Measurements from ENCODE around the gene TSGA10IP.

TSGA10IP gene

DNA sequence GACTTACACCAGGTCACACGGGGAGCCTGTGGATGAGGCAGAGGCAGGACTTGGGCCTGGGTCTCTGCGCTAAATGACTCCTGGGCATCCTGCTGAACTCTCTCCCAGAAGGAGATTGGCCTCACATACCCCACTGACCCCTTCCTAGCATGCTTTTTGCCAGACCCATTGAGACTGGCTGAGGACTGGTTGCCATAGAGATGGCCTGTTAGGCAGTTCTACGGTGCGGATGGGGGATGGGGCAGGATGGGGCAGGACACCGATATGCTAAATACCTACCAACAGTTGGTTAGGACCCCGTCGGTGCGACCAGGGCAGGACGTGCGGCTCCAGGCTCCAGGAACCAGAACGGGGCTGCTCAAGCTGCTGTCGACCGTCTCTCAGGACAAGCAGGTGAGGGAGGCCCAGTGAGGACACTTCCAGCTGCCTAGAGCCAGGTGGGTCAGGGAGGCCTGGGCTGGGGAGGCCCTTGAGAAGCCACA, at the start of gene TSGA10IP:
Gene TSGA10IP (plus strand): TSS at position 51 of the 482 bp plus-strand sequence. CDS start 196 bp downstream, at position 247.
- DNase-seq (ENCODE audit: low read depth in 2 of 2): no peak

DNA sequence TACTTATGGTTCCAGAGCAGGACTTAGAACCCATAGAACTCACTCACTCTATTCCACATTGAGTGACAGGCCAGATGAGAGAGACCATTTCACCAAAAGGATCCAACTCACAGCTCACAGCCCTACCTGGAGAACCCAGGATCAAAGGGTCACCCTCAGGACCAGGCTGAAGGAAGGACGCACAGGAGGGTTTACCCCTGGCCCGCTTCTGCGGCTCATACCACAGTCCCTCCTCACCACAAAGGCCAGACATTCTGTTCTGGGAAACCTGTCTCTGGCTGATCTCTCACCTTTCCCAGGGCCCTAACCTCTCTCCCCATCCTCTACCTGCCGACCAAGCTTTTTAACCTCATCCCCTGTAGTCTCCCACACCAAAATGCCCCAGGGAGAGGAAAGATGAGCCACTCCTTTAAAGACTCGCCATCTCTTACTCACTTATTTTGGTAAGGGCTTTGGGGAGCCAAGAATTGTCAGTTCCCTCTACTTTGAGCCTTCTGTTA, 49.7 kb upstream of the TSGA10IP start:
- no peak for DNase-seq (ENCODE audit: low read depth in 2 of 2)

DNA sequence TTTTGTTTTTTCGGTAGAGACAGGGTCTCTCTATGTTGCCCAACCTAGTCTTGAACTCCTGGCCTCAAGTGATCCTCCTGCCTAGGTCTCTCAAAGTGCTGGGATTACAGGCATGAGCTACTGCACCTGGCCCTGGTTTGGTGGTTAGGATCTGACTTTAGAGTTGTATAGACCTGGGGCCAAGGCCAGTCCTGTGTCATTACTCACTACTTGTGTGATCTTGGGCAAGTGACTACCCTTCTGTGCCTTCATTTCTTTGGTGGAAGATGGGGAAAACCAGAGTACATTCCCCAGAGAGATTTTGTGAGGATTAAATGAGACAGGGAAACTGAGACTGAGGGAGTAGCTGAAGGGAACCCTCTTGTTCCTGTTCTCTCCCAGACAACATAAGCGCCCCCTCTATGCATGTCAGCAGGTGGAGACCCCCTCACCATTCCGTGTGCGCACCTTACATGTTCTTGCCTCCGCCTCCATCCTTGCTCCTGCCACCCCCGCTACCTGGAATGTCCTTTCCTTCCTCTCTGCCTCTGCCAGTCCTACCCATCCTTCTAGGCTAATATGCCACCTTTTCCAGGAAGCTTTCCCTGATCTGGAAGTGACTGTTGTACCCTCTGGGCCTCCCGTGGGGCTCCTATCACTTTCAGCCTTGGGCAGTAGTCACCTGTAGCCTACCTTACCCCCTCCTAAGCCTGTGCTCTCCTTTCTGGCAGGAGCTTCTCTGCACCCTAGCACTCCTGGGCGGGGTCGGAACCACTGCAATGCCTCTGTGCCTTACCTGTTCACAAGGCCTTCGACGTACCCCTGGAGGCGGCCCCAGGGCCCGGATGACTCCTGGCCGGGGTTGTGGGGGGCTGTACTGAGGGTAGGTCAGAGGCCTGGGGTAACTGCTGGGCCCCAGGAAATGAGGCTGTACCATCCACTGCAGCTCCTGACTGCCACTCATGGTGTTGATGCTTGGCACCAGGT, 49.0 kb upstream of the TSGA10IP start:
- DNase-seq (ENCODE audit: low read depth in 2 of 2): no peak

DNA sequence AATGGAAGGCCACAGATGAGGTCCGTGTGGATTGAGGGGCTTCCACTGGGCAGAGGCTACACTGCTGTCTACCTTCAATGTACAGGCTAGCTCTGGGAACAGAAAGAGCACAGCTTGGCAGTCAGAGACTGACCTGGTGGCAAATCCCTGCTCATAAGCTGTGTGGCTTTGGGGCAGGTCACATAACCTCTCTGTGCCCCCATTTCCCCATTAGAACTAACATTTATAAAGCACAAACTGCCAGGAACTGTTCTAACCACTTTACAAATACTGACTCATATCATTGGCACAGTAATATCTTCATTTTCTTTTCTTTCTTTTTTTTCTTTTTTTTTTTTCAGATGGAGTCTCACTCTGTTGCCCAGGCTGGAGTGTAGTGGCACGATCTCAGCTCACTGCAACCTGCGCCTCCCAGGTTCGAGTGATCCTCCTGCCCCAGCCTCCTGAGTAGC, 48.2 kb upstream of the TSGA10IP start:
- no peak for DNase-seq (ENCODE audit: low read depth in 2 of 2)

DNA sequence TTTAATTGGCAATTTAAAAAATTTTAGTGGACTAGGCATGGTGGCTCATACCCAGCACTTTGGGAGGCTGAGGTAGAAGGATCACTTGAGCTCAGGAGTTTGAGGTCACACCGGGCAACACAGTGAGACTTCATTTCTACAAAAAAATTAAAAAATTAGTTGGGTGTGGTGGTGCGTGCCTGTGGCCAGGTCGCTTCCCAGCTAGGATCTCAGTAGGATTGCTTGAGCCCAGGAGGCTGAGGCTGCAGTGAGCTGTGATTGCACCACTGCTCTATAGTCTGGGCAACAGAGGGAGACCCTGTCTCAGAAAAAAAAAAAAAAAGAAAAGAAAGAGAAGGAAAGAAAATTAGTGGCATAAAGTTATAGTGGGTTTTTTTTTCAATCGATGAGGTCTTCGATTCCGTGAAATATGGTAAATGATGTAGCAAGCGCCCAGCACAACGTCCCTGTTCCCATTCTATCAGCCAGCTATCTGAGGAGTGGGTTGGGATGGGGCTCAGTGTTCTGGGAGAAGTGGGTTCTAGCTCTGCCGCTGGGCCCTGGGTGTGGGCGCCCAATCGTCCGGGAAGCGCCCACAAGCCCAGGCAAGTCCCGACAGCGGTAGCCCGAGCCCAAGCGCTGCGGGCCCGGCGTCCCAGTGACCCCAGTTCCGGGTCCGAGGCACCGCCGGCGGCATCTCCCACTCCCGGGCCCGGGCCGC, 46.5 kb upstream of the TSGA10IP start:
- DNase-seq (ENCODE audit: low read depth in 2 of 2): no peak

DNA sequence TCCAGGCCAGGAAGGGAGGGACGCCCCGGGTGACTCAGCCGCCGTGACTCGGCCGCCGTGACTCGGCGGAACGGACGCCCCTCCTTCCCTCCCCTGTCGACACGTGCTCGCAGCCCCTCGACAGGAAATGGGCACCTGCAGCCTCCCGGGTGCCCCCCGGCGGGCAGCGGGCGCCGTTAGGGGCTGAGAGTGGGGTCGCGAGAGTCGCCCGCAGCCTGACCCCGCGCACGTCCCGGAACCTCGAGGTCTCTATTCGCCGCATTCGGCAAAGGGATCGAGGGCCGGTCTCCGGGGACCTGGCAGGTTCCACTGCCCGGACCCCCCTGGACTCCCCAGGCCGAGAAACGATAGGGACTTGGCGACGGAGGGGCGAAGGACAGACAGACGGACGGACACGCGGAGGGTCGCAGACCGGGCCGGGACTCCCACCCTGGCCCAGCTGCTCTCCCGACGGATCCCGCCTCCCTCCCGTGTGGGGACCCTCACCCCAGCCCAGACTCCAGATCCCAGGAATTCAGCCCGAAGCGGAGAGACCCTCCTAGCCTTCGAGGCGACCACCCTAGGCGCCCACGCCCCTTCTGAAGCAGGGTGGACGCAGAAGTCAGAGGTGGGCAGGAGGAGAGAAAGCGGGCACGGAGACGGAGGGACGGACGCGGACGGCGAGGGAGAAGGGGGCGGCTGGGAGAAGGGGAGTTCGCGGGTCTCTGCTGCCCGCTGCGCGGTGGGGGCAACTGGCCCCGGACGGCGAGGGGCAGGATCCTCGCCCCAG, 45.7 kb upstream of the TSGA10IP start:
- peak; percentile 68 to 79 for DNase-seq (ENCODE audit: low read depth in 2 of 2)

DNA sequence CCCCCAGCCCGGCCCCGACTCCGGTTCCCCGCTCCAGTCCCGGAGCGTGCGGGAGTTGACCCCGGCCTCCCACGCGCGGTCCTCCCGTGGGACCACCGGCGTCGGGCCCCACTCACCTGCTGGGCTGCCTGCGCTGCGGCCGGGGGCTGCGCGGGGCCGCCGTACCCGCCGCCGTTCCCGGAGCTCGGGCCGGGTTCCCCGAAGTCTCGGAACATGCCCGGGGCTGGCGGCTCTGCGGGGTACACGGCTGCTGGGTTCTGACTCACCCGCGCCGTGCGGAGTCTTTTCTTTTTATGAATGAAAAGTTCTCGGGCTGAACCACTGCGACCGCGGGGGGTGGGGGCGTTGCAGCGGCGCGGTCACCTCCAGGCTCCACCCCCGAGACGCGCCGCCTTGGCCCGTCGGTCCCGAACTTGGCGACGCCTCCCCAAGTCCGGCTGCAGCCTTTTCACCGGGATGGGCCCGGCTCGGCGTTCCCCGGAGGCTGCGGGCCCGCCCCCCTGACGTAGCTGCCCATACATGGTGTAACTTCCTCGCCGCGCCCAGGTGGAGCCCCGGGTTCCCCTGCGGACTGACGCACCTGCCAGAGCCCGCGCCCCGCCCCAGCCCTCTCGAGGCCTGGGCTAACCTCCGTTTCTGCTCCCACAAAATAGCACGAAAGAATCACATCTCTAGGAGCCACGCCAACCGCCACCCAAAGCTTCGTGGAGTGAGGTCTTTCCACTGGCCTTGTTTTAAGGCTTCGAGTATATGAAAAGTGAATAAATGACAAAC, 45.0 kb upstream of the TSGA10IP start, which contains the start of gene FOSL1:
Gene FOSL1 (minus strand): TSS at position 264 of the 774 bp plus-strand sequence. CDS start 49 bp downstream, at position 215.
- DNase-seq (ENCODE audit: low read depth in 2 of 2): peak; percentile 90 to 94

DNA sequence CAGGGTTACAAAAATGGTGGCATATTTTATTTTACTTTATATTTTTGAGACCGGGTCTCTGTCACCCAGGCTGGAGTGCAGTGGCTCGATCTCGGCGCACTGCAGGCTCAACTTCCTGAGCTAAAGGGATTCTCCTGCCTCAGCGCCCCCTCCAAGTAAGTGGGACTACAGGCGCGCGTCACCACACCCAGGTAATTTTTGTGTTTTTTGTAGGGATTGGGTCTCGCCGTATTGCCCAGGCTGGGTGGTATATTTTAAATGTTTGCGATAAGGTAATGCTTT, 44.4 kb upstream of the TSGA10IP start:
- DNase-seq (ENCODE audit: low read depth in 2 of 2): no peak

DNA sequence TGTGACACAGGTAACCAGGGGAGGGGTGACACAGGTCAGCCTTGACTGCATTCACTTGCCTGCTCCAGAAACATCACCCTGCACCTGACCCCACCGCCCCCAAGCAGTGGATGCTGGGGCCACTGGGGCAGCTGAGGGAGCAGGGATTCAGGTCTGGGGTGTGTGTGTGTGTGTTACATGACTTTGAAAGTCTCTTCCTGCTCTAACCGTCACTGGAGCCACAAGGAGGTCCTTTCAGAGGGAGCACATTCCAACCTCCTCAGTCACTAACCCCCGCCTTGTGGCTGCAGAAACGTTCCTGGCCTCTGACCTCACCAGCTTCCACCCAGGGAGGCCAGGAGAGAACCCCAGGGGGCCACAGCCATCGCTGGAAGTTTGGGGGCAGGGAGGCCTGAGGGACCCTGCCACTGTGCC, 42.2 kb upstream of the TSGA10IP start:
- no peak for DNase-seq (ENCODE audit: low read depth in 2 of 2)

DNA sequence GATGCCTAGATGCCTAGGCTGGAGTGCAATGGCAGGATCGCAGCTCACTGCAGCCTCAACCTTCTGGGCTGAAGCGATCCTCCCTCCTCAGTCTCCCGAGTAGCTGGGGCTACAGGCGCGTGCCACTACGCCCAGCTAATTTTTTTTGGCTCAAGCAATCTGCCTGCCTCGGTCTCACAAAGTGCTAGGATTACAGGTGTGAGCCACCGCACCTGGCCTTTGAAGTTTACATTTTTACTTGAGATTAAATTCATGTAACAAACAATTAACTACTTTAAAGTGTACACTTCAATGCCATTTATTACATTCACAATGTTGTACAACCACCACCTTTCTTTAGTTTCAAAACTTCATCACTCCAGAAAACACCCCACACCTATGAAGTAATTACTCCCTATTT, 41.6 kb upstream of the TSGA10IP start:
- no peak for DNase-seq (ENCODE audit: low read depth in 2 of 2)

DNA sequence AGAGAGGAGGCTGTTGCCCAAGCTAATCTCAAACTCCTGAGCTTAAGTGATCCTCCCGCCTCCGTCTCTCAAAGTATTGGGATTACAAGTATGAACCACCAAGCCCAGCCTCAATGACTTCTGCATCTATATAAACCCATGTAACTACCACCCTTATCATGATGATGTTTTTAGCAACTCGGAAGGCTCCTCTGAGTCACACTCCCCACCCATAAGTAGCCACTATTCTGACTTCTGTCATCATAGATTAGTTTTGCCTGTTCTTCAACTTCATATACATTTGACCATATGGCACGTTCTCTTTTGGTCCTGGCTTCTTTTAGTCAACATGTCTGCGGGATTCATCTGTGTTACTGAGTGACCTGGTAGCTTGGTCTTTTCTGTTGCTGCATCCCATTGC, 38.7 kb upstream of the TSGA10IP start:
- DNase-seq (ENCODE audit: low read depth in 2 of 2): no peak

DNA sequence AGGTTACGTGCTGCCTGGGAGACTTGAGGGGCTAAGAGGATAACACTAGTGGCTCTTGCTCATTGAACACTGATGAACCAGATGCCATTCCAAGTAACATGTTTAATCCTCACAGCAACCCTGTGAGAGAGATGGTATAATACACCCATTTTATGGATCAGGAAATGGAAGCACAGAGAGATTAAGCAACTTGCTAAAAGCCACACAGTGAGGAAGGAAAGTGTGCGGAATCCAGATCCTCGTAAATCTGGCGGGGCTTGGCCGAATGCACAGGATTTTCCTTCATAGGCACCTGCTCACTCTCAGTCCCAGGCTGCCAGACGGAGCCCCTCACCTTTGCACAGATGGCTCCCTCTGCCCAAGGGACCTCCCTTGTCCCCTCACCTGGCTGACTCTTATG, 37.4 kb upstream of the TSGA10IP start:
- DNase-seq (ENCODE audit: low read depth in 2 of 2): no peak

DNA sequence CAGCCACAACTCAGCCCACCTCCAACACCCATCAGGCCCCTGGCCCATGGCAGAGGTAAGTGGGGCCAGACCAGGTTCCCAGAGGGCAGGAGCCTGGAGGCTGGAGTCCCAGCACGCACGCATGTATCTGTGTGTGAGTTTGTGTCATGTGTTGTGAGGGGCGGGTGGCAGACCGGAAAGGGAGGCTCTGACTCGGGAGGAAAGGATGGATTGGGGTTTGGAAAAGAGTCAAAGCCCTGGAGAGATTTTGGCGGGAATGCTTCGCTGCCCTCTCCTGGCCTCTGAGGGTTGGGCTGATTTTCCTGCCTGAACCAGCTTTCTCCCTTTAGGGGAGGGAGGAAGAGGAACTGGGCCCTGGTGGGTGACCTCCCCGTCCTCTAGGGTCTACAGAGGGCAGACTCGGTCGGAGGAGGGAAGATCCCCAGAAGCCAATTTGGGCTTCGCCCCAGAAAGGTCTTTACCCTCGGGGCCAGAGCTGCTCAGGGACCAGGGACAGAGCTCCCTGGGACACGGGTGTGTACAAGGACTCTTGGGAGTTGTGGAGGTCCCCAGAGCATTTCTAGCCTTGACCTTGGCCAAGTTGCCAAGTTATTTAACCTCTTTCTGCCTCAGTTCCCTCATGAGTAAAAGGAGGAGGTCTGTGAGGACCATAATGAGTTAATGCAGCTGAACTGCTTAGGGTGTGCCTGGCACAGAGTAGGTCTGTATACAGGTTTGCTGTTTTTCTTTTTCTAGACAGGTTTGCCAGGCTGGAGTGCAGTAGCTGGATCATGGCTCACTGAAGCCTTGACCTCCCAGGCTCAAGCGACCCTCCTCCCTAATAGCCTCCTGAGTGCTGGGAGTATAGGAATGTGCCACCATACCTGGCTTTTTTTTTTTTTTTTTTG, 33.4 kb upstream of the TSGA10IP start:
- DNase-seq (ENCODE audit: low read depth in 2 of 2): no peak

DNA sequence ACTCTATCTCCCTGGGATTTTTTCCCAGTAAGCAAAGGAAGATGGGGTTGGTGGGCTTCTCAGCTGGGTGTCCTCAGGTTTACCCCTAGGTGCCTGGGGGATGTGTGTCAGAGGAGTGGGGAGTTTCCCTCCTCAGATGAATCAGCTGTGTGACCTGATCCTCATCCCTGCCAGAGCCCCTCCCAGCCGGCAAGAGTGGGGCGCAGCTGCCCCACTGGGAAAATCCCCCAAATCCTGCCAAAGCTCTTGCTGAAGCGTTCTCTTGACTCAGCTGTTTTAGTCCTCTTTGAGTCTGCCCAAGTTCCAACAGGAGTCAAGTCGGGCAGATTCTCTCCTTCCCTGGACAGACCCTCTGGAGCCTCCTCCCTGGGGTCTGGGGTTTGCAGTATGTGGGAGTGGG, 32.4 kb upstream of the TSGA10IP start:
- no peak for DNase-seq (ENCODE audit: low read depth in 2 of 2)

DNA sequence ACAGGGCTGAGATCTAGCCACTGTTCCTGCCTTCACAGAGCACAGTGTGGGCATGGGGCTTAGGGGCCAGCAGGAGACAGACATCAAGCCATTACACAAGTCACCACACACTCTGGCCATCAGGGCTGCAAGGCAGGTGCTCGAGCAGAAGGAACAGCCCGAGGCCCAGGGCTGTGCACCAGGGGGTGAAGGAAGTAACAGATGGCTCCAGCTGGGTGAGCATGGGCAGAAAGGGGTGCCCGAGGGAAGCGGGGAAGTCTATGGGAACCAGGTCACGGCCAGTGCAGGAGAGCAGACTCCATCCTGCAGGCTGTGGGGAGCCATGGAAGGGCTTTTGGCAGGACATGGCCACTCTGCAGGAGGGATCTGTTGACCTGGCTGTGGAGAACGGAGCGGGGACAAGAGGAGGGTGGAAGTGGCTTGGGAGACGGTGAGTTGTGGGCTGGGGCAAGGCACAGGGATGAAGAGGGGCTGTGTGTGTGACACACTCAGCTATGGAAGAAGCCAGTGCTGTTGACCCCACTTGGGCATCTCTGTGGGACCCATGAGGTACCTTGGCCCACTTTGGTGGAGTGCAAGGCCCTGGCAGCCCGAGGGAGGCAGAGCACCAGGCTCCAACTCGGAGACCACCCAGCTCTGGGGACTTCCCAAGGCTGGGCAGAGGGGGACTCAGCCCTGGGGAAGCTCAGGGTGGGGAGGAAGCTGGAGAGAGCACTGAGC, 30.0 kb upstream of the TSGA10IP start:
- DNase-seq (ENCODE audit: low read depth in 2 of 2): no peak

DNA sequence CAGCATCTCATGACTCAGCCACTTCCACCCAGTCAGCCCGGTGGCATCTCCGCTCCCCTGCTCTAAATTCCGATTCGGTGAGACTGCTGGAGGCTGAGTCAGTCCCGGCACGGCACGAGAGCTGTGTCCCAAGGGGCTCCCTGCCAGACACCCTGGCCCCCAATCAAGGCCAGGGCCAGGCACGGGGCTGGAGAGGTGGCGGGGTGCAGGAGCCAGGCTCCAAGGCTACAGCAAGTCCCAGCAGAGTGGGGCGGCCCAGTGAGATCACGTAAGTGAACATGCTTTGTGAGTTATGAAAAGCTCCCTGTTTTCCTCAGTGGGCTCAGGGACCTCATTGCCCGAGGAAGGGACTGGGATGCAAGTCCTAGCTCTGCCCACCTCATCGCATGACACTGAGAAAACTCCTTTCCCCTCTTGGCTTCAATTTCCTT, 29.4 kb upstream of the TSGA10IP start:
- no peak for DNase-seq (ENCODE audit: low read depth in 2 of 2)

DNA sequence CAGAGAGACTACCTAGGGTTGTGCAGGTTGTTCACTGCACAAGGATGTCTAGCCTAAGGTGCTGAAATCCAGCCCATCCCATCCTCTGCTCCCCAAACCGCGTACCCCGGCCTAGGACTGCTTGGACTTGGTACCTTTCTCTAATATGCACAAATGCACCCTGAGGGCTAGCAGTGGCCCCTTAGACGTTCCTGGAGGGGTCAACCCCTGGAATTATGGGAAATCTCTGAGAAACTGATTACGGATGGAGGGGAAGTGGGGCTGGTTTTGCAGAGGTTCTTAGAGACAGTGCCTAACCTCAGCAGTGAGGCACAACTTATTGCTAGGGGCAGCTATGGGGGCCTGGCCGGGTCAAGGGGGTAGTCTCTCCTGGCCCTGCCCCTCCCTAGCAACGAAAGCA, 28.9 kb upstream of the TSGA10IP start:
- DNase-seq (ENCODE audit: low read depth in 2 of 2): no peak

DNA sequence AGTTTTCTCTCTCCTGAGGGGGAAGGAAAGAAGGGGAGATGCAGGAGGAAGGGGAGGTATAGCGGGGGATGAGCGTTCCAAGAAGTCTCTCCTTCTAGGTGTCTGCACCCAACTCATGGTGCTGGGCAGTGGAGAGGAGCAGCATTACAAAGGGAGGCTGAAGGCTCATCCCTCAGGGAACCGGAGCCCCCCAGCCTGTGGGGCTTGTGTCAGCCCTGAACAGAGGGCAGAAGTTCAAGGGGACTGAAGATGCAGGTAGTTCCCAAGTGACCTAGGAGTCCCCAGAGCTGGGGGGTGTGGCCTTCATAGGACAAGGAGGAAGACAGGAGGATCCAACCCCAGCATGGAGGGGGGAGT, 28.2 kb upstream of the TSGA10IP start:
- DNase-seq (ENCODE audit: low read depth in 2 of 2): no peak

DNA sequence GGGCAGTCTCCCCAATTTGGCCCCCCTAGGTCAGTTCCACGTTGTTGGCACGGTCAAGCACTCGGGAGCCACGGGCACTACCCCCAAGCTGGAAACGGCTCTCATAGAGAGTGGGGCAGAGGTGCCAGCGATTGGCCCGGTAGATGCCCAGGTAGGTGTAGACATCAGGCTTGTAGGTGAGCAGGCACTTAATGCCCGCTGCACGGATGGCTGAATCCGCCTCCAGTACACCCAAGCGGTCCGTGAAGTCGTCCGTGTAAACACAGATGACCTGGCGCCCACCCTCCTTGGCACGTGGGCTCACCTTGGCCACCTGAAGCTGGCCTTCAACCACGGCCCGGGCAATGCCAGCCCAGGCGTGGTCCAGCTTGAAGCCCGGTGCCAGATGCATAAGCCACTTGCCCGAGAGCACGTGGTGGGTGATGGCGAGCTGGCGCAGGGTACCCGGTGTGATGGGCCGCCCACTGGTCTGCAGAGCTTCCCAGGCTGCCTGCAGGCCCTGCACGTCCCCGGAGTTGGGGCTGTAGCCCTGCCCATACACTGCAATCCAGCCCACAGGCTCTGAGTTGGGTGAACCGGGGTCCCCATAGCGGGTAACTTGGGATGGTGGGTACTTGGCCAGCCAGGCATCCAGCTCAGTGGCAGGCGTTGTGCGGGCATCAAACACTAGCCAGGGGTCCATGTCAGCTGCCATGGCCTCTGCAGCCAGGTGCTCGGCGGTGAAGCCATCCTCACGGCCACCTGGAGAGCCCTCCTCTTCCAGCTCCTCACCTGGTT, 27.7 kb upstream of the TSGA10IP start:
- DNase-seq (ENCODE audit: low read depth in 2 of 2): no peak
